ENCODE data around the gene CCDC185.

Gene CCDC185

DNA sequence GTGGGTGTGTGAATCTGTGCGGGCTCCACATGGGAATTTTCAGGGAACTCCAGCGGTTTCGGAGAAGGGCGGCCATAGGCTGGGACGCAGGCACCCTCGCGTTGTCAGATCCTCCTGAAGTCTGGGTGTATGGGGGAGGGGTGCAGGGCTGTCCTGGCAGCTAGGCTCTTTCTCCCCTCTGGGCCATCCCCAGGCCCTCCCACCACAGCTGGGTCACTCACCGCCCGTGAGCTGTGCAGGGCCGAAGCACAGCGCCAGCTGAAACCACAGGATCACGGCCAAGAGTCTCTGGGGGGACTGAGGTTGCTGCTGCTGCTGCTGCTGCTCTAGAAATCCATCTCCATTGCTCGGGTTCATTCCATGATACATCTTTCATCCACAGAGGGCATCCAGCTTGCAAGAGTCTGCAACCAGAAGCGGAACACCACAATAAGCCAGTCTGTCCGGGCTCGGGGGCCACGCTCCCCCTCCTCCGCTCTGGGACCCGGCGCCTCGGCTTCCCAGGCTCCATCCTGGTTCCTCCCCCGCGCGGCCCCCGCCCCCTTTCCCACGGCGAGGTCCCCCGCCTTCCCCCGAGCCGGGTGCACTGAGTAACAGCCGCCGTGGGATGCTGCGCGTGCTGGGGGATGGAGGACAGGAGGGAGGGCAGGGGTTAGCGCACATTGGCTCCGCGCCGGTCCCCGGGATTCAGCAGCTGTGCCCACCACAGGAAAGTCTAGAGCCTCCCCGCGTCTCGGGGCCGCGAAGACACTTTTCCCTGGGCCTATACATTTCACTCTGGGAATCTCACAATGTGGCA lies 30.0 kb upstream of the CCDC185 start (continued):
- TF ChIP-seq, protein P1, sequence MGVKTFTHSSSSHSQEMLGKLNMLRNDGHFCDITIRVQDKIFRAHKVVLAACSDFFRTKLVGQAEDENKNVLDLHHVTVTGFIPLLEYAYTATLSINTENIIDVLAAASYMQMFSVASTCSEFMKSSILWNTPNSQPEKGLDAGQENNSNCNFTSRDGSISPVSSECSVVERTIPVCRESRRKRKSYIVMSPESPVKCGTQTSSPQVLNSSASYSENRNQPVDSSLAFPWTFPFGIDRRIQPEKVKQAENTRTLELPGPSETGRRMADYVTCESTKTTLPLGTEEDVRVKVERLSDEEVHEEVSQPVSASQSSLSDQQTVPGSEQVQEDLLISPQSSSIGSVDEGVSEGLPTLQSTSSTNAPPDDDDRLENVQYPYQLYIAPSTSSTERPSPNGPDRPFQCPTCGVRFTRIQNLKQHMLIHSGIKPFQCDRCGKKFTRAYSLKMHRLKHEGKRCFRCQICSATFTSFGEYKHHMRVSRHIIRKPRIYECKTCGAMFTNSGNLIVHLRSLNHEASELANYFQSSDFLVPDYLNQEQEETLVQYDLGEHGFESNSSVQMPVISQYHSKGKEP (tag by site-specific recombination; IDR thresholded peaks at IDR 0.05) = no peak
- TF ChIP-seq MEIS1 (CRISPR knock-in tag; IDR thresholded peaks at IDR 0.05; ENCODE audit: borderline replicate concordance) (no peak), ZIC2 (tag by site-specific recombination; IDR thresholded peaks at IDR 0.05) (peak; percentile 63), PRDM1 (tag by site-specific recombination; IDR thresholded peaks at IDR 0.05) (no peak), ZNF341 (tag by site-specific recombination; IDR thresholded peaks at IDR 0.05; ENCODE audit: low read depth) (peak; percentile 50), ZNF558 (tag by site-specific recombination; IDR thresholded peaks at IDR 0.05) (no peak), ZNF521 (tag by site-specific recombination; IDR thresholded peaks at IDR 0.05) (no peak), SCRT1 (tag by site-specific recombination; IDR thresholded peaks at IDR 0.05; ENCODE audit: borderline replicate concordance) (no peak), GLIS1 (tag by site-specific recombination; IDR thresholded peaks at IDR 0.05) (peak; percentile 47), IKZF3 (tag by site-specific recombination; IDR thresholded peaks at IDR 0.05) (peak; percentile 73), ZNF654 (tag by site-specific recombination; IDR thresholded peaks at IDR 0.05; ENCODE audit: low read depth) (no peak), ZNF311 (tag by site-specific recombination; IDR thresholded peaks at IDR 0.05; ENCODE audit: borderline replicate concordance) (no peak), ZNF544 (tag by site-specific recombination; IDR thresholded peaks at IDR 0.05) (no peak), ZNF146 (tag by site-specific recombination; IDR thresholded peaks at IDR 0.05) (no peak), ZNF658 (tag by site-specific recombination; IDR thresholded peaks at IDR 0.05) (no peak), ZNF366 (tag by site-specific recombination; conservative IDR thresholded peaks at IDR 0.05) (no peak), ZNF2 (tag by site-specific recombination; IDR thresholded peaks at IDR 0.05) (no peak), ZBTB1 (tag by site-specific recombination; IDR thresholded peaks at IDR 0.05) (no peak)
- TF ChIP-seq, protein P2, sequence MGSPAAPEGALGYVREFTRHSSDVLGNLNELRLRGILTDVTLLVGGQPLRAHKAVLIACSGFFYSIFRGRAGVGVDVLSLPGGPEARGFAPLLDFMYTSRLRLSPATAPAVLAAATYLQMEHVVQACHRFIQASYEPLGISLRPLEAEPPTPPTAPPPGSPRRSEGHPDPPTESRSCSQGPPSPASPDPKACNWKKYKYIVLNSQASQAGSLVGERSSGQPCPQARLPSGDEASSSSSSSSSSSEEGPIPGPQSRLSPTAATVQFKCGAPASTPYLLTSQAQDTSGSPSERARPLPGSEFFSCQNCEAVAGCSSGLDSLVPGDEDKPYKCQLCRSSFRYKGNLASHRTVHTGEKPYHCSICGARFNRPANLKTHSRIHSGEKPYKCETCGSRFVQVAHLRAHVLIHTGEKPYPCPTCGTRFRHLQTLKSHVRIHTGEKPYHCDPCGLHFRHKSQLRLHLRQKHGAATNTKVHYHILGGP (tag by site-specific recombination; IDR thresholded peaks at IDR 0.05) = no peak
- TF ChIP-seq, protein P3, sequence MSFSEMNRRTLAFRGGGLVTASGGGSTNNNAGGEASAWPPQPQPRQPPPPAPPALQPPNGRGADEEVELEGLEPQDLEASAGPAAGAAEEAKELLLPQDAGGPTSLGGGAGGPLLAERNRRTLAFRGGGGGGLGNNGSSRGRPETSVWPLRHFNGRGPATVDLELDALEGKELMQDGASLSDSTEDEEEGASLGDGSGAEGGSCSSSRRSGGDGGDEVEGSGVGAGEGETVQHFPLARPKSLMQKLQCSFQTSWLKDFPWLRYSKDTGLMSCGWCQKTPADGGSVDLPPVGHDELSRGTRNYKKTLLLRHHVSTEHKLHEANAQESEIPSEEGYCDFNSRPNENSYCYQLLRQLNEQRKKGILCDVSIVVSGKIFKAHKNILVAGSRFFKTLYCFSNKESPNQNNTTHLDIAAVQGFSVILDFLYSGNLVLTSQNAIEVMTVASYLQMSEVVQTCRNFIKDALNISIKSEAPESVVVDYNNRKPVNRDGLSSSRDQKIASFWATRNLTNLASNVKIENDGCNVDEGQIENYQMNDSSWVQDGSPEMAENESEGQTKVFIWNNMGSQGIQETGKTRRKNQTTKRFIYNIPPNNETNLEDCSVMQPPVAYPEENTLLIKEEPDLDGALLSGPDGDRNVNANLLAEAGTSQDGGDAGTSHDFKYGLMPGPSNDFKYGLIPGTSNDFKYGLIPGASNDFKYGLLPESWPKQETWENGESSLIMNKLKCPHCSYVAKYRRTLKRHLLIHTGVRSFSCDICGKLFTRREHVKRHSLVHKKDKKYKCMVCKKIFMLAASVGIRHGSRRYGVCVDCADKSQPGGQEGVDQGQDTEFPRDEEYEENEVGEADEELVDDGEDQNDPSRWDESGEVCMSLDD (tag by site-specific recombination; IDR thresholded peaks at IDR 0.05) = peak; percentile 43; the same call in 1 of the 2 replicates
- TF ChIP-seq, protein P4, sequence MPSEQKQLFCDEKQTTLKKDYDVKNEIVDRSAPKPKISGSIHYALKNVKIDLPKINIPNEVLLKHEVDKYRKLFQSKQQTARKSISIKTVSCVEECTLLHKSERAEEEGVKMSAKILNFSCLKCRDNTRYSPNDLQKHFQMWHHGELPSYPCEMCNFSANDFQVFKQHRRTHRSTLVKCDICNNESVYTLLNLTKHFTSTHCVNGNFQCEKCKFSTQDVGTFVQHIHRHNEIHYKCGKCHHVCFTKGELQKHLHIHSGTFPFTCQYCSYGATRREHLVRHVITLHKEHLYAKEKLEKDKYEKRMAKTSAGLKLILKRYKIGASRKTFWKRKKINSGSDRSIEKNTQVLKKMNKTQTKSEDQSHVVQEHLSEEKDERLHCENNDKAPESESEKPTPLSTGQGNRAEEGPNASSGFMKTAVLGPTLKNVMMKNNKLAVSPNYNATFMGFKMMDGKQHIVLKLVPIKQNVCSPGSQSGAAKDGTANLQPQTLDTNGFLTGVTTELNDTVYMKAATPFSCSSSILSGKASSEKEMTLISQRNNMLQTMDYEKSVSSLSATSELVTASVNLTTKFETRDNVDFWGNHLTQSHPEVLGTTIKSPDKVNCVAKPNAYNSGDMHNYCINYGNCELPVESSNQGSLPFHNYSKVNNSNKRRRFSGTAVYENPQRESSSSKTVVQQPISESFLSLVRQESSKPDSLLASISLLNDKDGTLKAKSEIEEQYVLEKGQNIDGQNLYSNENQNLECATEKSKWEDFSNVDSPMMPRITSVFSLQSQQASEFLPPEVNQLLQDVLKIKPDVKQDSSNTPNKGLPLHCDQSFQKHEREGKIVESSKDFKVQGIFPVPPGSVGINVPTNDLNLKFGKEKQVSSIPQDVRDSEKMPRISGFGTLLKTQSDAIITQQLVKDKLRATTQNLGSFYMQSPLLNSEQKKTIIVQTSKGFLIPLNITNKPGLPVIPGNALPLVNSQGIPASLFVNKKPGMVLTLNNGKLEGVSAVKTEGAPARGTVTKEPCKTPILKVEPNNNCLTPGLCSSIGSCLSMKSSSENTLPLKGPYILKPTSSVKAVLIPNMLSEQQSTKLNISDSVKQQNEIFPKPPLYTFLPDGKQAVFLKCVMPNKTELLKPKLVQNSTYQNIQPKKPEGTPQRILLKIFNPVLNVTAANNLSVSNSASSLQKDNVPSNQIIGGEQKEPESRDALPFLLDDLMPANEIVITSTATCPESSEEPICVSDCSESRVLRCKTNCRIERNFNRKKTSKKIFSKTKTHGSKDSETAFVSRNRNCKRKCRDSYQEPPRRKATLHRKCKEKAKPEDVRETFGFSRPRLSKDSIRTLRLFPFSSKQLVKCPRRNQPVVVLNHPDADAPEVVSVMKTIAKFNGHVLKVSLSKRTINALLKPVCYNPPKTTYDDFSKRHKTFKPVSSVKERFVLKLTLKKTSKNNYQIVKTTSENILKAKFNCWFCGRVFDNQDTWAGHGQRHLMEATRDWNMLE (tag by site-specific recombination; conservative IDR thresholded peaks at IDR 0.05; ENCODE audit: low read depth) = no peak
- TF ChIP-seq, protein P5, sequence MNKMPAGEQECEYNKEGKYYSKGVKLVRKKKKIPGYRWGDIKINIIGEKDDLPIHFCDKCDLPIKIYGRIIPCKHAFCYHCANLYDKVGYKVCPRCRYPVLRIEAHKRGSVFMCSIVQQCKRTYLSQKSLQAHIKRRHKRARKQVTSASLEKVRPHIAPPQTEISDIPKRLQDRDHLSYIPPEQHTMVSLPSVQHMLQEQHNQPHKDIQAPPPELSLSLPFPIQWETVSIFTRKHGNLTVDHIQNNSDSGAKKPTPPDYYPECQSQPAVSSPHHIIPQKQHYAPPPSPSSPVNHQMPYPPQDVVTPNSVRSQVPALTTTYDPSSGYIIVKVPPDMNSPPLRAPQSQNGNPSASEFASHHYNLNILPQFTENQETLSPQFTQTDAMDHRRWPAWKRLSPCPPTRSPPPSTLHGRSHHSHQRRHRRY (tag by site-specific recombination; IDR thresholded peaks at IDR 0.05) = no peak
- TF ChIP-seq, protein P6, sequence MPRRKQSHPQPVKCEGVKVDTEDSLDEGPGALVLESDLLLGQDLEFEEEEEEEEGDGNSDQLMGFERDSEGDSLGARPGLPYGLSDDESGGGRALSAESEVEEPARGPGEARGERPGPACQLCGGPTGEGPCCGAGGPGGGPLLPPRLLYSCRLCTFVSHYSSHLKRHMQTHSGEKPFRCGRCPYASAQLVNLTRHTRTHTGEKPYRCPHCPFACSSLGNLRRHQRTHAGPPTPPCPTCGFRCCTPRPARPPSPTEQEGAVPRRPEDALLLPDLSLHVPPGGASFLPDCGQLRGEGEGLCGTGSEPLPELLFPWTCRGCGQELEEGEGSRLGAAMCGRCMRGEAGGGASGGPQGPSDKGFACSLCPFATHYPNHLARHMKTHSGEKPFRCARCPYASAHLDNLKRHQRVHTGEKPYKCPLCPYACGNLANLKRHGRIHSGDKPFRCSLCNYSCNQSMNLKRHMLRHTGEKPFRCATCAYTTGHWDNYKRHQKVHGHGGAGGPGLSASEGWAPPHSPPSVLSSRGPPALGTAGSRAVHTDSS (tag by site-specific recombination; IDR thresholded peaks at IDR 0.05) = no peak
- TF ChIP-seq, protein P7, sequence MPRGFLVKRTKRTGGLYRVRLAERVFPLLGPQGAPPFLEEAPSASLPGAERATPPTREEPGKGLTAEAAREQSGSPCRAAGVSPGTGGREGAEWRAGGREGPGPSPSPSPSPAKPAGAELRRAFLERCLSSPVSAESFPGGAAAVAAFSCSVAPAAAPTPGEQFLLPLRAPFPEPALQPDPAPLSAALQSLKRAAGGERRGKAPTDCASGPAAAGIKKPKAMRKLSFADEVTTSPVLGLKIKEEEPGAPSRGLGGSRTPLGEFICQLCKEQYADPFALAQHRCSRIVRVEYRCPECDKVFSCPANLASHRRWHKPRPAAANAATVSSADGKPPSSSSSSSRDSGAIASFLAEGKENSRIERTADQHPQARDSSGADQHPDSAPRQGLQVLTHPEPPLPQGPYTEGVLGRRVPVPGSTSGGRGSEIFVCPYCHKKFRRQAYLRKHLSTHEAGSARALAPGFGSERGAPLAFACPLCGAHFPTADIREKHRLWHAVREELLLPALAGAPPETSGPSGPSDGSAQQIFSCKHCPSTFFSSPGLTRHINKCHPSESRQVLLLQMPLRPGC (tag by site-specific recombination; IDR thresholded peaks at IDR 0.05) = no peak

Measured in HEK293 (cell line).